Measurements from ENCODE around the gene C1QBP. TPM values are rescaled to one million over a fixed set of nuclear protein-coding genes. Genes with fewer than 3 reads are reported as not detected.

Gene C1QBP
- total RNA-seq, 1 donor from 2014 or later: 123 TPM

Other genes with a start within 250 kb of the C1QBP start
- 39.0 TPM for gene ZNF594, start 247.3 kb downstream of the C1QBP start, total RNA-seq
- 0.16 TPM for gene SCIMP, start 204.3 kb downstream of the C1QBP start, total RNA-seq
- 94.5 TPM for gene RABEP1, start 156.9 kb downstream of the C1QBP start, total RNA-seq
- 73.5 TPM for gene NUP88, start 19.5 kb downstream of the C1QBP start, total RNA-seq
- 84.5 TPM for gene RPAIN, start 19.0 kb downstream of the C1QBP start, total RNA-seq
- gene DHX33, start 29.8 kb upstream of the C1QBP start, total RNA-seq: 14.5 TPM
- 56.3 TPM for gene DERL2, start 47.0 kb upstream of the C1QBP start, total RNA-seq
- 18.2 TPM for gene MIS12, start 47.4 kb upstream of the C1QBP start, total RNA-seq
- gene NLRP1, start 145.4 kb upstream of the C1QBP start, total RNA-seq: 84.5 TPM

Measured in occipital lobe (tissue), 1 donor.